GM21528 (cell line): ENCODE measurements around the gene RUNX2.

Experiments
- ATAC-seq: cut with Tn5 transposase; IDR thresholded peaks from one replicate; pipeline ENCODE4 v1.9.1; 2021; ENCODE audit warnings: mild to moderate bottlenecking, moderate library complexity; ENCODE audit not compliant: unreplicated experiment, low FRiP score

Gene RUNX2

DNA sequence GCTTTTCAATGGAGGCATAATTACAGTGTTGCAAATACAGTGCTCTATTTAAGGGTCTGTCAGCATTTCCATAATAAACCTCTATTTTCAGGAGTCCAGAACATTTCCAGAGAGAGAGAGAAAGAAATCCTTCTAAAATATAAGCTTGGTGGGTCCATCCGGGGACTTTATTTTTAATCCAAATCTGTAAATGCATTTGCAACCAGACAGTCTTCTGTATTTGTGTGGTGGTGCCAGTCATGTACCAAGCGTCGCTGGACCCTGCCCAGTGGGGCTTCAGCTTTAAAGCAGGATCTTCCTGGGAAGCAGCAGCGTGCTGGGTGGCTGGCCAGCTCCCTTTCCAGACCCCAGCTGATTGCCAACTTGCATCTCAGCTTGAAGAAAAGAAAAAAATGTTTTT is 306.1 kb downstream of the RUNX2 start:
- ATAC-seq = no peak

DNA sequence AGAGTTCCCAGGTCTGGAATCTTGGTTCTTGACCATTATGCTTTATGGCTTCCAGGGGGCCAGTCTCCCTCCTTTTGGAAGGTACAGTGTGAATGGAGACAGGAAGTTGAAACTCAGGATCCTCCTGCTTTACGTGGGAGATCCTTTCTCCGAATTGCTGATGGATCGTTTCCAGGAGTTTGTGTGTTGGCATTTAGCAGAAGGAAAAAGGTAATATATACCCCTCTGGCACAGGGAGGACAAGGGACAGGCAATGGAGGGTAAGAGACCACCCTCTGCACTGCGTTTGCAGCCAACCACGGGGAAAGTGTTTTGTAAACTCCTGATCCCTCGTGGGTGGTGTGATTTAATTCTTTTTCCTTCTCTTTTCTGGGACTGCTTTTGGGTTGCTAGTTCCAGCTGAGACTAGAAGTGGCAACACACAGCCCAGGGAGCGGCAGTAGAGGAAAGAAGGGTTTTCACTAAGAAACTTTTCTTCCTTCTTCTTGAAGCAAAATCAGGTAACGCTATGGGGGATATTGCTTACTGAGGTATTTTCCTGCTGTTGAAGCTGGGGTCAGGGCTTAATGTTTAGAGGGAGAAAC is 307.2 kb downstream of the RUNX2 start:
- no peak for ATAC-seq

DNA sequence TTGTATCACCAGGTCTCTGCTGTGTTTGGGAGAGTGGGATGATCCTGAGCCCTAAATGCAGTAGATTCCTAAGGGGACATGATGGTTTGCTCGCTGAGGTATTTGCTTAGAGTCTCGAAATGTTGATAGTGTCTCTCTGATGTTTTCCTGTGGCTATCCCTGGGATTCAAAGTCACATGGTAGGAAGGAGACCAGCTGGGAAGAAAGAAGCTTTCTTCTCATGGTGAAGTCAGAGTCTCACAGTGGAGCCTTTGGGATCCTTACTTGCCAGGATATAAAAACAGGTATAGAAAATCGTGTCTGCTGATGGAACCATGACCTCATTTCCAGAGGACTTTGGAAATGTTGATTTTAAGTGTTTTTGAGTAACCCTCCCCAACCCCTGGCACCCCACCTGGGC is 308.9 kb downstream of the RUNX2 start:
- ATAC-seq = no peak

DNA sequence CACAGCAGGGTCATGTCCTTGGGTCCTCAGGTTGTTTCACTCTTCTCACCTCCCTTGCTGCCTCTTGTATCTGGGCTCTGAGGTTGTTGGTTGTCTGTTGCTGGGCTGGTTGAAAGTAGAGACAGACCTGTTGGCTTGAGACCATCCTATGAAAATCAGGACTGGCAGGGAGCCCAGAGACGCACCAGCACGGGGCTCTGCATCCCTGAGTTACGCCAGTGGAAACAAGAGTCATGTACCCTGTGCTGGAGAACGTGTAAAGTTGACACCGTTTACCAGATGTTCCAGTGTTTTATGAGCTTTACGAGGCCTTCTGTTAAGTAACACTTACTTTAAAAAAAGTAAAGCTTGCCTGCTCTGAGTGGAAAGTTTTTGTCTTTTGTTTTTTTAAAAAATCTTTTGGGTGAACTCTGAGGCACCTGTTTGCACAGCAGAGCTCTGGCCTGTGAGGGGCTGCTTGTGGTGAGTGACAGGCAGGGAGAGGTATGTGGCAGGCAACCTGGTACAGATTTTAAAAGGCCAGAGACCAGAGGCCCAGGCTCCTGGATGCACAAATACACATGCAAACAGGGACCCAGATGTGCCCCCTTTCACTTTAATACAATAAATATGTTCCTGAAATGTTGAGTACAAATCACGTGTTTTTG is 309.6 kb downstream of the RUNX2 start:
- no peak for ATAC-seq

DNA sequence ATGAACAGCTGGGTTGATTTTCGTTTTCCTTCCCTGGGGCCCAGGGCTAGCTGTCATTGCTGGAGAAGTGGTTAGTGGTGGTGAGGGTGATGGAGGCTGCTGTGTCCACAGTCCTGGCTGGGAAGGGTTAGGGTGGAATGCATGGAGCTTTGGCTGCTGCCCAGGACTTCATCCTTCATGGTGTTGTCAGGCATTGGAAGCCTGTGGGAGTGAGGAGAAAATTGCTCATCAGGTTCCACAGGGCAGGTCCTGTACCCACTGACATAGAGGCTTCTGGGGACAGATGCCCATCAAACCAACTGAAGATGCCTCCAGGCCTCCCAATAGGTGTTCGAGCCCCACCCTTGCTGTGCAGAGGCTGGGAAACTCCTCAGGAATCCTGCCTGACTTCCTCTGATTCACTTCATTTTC is 312.0 kb downstream of the RUNX2 start:
- ATAC-seq = no peak

DNA sequence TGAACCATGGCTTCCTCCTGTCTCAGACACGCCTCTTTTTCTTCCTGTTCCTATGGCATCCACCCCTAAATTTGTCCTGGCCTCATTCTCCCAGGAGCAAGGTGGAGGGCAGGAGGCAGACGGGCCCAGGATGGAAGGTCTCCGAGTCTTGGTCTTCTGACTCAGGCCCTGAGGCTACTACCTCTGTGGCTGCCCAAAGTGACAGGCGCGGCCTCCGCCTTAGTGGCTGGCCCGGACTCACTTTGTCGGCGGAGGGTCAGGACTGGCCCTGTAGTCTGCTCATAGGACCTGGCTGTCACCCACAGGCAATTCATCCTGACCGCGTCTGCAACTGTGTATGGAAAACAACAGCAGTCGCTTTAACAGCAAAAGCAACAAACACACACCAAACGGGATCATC is 312.7 kb downstream of the RUNX2 start:
- no peak for ATAC-seq

DNA sequence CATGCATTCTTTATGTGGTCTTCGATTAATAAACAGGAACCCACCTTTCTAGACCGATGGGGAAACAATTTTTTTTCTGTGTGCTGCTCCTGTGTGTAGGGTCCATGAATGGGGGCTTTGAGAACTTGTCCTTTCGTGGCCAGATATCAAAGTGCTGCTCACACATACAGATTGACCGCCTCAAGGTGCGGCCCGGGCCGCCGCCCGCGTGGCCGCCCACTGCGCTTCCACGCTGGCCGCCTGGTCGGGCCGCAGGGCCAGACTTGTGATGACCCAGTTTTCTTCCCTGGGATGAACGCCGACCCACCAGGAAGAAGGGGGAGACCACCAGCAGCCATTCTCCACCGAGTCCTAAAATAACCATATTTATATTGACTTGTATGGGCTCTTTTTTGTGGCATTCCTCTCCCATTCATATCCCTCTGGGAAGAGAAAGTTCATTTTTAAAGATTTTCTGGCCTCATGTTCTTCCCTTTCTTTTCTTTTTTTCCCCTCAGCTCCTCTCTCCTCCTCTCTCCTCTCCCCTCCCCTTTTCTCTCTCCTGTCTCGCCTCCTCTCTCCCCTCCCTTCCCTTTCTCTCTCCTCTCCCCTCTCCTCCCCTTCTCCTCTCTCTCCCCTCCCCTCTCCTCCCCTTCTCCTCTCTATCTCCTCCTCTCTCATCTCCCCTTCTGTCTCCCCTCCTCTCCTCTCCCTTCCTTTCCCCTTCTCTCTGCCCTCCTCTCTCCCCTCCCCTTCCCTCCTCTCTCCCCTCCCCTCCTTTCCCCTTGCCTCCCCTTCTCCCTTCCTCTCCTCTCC is 314.4 kb downstream of the RUNX2 start:
- ATAC-seq = no peak

DNA sequence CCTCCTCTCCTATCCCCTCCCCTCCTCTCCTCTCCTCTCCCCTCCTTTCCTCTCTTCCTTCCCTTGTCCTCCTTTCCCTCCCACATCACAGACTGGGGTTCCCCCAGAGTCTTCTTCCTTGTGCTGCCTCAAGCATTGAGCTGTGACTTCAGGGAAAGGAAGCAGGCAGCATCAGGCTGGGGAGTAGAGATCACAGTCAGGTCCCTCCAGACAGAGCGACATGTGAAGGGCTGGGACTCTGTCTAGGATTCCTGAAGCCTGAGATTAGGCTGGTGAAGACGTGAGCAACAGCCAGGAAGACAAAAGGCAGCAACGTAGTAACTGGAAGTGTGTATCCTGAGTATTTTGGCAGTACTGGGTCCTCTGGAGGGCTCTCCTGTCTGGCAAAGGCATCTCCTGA is 315.0 kb downstream of the RUNX2 start:
- no peak for ATAC-seq

DNA sequence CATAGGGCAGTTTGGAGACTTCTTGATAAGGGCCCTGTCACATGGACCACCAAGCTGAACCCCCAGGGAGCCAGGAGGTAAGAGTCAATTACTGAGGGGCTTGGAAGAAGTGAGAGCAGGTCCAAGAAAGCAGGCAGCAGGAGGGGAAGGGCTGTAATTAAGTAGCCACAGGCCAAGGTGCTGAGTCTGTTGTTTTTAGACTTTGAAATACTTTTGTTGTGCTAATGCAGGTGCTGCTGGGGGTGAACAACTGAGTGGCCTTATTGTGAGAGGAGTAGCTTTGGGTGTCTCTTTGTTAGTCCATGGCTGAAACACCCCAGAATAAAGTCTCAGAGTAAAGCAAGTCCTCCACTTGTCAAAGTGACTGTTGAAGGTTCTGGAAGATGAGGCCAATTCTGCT is 316.6 kb downstream of the RUNX2 start:
- ATAC-seq = no peak

DNA sequence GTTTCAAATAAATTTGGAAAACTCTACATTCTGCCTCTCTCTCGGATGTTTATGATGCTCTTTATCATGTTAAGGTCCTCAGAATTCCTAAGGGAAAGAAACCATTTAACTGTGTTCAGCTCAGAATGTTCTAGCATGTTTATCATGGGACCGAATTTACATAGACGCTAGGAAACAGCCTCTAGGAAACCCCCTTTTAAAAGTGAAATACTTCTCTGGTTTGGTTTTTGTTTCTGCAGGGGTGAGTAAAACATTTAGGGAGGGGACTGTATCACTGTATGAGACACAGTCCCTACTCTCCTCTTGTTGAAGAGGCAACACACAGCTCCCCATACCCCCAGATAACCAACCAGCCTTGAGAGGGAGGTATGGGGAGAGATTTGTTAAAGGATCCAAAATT is 317.2 kb downstream of the RUNX2 start:
- ATAC-seq = no peak

DNA sequence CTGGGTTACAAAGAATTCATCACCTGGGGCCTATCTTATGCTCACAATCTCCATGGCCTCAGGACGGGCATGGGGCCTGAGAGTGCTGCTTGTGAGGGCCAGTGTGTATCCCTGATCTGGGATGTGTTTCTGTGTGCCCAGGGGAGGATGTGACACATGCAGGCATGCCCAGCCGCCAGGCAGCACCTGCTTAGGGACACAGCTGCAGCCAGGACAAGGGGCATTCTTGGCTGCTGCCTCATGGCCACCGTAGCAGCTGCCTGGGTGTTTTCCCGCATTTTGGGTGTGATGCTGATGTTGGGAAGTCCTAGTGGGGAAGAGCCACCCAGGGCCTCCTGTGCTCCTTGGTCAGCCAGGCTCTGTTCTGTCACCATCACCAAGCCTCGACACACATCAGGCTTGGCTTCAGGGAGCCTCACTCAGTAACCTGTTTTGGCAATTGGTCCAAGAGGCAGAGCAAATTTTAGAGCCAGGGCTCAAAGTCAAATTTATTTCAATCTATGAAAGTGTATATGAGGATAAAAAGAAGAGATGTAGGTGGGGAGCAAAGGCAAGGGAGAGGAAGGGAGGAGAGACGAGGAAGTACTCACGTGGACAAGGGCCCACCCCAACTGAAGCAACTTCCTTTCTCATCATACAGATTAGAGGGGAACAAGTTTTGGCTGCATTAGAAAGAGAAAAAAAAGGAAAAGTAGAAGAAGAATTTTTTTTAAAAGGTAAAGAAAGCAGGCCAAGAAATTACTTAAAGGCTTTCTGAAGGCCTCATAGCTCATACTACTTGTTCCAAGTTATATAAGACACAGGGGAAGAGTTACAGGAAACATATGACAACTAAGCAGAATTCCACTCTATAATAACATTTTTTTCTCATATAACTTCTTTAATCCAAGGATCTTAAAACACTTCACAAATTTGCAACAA is 319.5 kb downstream of the RUNX2 start:
- ATAC-seq = no peak

DNA sequence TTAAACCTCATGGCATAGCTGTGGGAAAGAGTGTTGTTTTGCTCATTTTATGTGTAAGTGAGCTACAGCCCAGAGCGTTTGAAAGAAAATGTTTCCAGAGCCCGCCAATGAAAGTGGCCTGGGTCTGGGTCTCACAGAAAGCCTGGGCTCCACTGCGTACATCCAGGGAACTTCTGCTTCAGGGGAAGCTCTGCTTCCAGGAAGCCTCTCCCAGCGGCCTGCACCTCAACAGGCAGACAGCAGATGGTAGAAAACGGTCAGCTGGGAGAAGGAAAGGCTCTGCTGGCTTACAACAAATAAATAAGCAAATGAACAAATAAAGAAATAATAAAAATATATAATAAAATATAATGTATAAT is 320.1 kb downstream of the RUNX2 start:
- ATAC-seq = no peak

DNA sequence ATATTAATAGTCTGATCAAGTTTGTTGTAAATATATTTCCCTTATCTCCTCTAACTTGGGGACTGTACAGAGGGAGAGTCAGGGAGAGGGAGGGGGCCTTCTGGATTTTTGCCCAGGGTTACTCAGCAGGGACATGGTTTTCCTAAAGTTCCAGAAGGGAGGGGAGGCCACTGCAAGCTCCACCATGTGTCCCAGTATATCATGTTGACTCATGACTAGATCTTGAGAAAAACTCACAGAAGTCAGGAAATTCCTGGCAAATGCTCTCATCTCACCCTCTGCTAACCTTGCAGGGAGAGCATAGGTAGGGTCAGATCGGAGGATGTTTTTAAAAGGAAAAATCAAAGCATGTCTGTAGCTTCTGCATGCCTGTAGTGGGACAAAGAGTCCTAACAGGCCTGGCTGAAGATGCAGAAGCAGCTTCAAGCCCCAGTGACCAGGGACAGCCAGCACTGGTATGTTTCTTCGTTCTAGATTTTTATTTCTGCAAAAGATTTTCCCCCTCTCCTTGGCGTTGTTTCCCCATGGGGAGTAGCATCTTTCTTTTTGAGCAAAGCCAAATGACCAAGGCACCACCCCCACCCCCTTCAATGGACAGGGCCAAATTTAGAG is 322.5 kb downstream of the RUNX2 start:
- no peak for ATAC-seq

DNA sequence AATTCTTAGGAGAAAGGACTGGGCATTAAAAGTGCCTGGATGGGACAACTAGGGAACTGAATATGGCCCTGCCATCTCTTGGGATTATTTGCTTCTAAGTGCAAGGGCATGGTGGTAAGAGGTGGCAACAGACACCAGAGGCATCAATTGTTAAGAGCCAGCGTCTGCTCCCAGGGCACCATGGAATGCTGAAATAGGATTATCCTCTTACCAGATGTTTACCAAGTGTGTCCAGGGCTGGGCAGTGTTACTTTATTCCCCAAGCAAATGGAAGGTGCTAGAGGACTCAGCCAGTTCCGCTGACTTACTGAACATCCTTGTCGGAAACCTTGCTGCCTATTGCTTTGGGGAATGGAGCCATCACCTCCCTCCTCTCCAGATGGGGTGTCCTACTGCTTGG is 323.2 kb downstream of the RUNX2 start:
- ATAC-seq = no peak

DNA sequence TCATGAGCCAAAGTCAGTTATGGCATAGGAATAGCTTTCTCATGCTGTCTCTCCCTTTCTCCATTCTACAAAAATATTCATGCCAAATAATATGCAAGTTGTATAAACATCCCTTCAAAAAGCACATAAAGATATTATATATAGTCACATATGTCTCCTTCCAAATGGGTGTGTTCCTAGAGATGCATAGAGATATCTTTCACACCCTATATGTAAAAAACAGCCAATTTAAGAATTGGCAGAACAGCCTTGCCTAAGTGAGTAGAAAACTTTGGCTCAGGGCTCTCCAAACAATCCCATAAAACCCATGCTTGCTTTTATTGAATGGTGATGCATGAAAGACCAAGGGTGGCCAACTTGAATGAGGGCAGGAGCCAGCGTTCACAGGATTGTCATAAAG is 324.3 kb downstream of the RUNX2 start:
- no peak for ATAC-seq

DNA sequence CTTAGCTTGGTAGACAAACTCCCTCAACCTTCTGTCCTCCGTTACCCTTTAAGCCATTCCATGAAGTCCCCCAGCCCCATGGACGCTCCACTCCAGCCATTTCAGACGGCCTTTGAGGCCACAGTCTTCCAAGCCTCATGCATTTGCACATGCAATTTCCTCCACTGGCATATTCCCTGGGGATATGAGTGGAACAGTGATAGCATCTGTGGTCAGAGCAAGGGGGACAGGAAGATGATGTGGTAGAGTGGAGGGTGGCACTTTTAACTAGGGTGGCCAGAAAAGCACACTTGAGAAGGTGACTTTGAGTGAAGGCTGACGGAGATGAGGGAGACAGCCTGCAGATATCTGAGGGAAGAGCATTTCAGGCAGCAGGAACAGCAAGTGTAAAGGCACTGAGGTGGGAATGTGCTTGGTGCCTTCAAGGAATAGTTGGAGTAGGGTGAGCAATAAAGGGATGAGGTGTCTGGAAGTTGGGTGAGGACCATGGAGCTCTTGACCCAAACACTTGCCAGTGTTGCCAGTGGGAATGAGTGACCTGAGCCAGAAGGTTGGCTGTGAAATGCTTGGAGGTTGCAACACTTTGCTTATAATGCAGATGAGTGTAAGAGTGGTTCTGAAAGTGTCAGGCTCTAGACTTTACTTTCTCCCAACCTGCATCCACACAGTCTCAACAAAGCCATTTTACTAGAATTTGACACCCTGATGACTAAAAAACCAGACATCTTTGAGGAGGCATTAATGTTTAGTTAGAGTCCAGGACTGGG is 325.2 kb downstream of the RUNX2 start:
- ATAC-seq = no peak

DNA sequence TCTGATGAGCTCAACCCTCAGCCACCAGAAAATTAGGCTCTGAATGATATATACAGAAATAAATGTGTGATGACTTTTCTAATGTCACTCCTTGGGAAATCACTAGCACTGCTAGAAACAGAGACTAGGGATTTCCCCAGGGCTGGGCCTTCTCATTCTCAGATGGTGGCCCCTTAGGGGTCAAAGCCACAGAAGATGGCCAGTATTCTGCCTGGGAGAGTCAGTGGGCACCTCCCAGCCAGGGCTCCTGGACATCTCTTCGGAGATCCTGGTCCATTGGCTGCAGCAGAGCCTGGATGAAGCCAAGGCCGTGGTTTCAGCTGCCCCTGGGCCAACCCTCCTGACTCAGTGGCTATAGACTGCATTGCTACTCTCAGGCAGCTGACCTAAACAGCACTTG is 326.5 kb downstream of the RUNX2 start:
- ATAC-seq = no peak

DNA sequence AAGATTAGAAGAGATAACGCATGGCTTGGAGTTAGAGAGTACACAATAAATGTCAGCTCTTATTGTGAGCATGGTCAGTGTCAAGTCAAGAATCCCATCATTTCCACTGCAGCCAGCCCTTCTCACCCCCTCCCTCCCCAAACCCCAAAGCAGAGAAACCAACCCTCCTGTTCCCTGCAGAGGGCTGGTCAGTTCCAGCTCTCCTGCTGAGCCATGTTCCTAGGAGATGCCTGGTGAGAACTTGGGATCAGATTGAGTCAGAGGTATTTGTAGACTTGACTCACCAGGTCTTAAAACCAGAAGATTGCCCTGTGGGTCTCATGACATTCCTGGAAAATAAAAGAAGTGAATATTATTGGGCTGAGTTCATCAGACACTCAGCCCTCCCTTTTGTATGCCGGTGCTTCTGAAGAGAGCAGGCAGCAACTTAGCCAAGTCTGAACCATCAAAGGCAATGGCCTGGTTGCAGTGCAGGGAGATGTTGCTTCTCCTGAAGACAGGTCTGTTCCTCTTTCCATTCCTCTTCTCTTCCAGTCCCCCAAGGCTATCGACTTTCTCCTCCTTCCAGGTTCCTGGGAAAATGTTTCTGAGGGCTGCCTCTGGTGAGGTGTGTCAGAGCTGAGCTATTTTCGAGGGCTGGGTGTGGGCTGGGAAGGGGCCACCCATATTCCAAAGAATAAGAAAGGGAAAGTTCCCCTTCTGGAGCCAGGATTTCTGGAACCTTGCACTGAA is 327.8 kb downstream of the RUNX2 start:
- no peak for ATAC-seq

DNA sequence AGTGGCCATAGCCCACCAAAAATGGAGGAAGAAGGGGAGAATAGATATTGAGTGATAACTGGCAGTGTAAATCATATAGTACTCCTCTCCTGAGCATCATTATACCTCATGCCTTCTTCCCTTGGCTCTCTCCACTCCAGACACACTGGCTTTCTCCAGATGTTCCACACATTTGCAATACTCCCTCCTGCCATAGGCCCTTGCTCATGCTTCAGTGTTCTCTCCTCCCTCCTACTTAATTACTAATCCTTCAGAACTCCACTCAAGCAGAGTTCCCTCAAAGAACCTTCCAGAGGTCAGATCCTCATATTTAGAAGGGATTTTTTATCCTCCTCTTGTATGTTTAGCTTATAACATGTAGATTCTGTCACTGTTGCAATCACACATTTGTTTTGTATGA is 329.1 kb downstream of the RUNX2 start:
- ATAC-seq = no peak
